Sigmoid colon (tissue), 4 donors: Measurements from ENCODE around the gene GNAS.

ENCODE experiments used
- EP300 ChIP-seq, 4 donors: sonication (generic); formaldehyde crosslinking; IDR thresholded peaks; one replicate each; pipeline ENCODE4 v1.6.1; 2017; ENCODE audit warnings: antibody characterized with exemption in 4 of 4
- POLR2A ChIP-seq, 2 donors: fragments of 450-650 bp; IDR thresholded peaks; one replicate each; pipeline ENCODE4 v1.6.1; 2016; ENCODE audit warnings: antibody characterized with exemption in 2 of 2, mild to moderate bottlenecking in 2 of 2, moderate library complexity in 2 of 2
- POLR2AphosphoS5 ChIP-seq, 4 donors: sonication (generic); formaldehyde crosslinking; IDR thresholded peaks; one replicate each; pipeline ENCODE4 v1.6.1; 2017; ENCODE audit warnings: antibody characterized with exemption in 4 of 4

DNA sequence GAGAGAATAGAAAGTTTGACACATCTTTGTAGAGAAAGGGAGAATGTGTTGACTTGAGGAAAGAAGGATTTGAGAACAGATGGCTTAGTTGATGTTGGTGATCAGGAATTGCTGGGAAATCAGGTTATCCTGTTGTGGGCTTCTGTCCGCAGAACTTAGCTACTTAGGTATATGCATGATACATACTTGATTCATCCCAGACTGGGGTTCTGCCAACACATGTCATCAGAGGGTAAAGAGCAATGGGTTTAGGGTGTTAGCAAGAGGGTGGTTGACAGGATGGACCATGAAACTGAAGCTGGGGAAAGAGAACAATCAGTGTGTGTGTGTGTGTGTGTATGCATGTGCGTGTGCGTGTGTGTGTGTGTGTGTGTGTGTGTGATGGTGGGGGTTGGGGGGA, 78.0 kb downstream of the GNAS start:
- TF ChIP-seq POLR2AphosphoS5 (IDR thresholded peaks at IDR 0.05) (no peak), POLR2A (IDR thresholded peaks at IDR 0.05) (no peak), EP300 (IDR thresholded peaks at IDR 0.05) (no peak)
